GM10248 (cell line): ENCODE results near the gene STXBP4.

Experiments used
- CTCF ChIA-PET: fragments of 300-600 bp; sonication (Branson Sonifier 250); formaldehyde crosslinking; extraction: SDS; loops from one replicate; lab custom pipeline; 2021; ENCODE audit warnings: antibody characterized with exemption; lab: Yijun Ruan, JAX
- POLR2A ChIA-PET: fragments of 350-650 bp; sonication (Branson Sonifier 250); formaldehyde crosslinking; extraction: SDS; loops from one replicate; lab custom pipeline; 2020; ENCODE audit warnings: antibody characterized with exemption; lab: Yijun Ruan, JAX
- DNase-seq: peaks from one replicate; pipeline ENCODE4 v3.0.0; 2012; ENCODE audit errors: extremely low spot score
- TF ChIP-seq, protein P1 (sequence below): IDR thresholded peaks from 2 replicates; pipeline ENCODE4 v1.5.1; 2012; ENCODE audit warnings: mild to moderate bottlenecking, low read depth; ENCODE audit errors: extremely low read depth, missing control alignments, control extremely low read depth

Gene STXBP4

DNA sequence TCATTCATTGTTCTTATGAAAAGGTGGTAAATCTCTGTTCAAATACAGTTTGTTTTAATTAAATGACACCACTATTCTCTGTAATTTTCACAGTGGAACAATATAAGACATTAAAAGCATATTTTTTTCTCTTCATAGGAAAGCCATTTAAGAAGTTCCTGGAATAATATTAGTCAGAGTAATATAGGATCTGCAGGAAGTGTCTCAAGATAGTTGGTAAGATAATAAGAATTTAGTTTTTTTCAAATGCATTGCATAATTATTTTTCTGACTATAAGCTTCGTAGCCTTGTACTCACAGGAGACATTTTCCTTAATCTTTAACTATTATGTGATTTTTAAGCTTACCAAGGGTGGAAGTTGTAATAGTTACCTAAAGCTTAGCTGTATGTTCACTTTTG lies 16.9 kb downstream of the STXBP4 start:
- no peak for DNase-seq
- CTCF ChIA-PET = interaction anchor here (1.1 to 2.0 kb wide), 3 partner anchors 13 to 371 kb away, joined by 3 to 6 read pairs (median 3); no protein-coding TSS in a partner anchor
- POLR2A ChIA-PET = no interaction called here
- TF ChIP-seq, protein P1, sequence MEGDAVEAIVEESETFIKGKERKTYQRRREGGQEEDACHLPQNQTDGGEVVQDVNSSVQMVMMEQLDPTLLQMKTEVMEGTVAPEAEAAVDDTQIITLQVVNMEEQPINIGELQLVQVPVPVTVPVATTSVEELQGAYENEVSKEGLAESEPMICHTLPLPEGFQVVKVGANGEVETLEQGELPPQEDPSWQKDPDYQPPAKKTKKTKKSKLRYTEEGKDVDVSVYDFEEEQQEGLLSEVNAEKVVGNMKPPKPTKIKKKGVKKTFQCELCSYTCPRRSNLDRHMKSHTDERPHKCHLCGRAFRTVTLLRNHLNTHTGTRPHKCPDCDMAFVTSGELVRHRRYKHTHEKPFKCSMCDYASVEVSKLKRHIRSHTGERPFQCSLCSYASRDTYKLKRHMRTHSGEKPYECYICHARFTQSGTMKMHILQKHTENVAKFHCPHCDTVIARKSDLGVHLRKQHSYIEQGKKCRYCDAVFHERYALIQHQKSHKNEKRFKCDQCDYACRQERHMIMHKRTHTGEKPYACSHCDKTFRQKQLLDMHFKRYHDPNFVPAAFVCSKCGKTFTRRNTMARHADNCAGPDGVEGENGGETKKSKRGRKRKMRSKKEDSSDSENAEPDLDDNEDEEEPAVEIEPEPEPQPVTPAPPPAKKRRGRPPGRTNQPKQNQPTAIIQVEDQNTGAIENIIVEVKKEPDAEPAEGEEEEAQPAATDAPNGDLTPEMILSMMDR = no peak

DNA sequence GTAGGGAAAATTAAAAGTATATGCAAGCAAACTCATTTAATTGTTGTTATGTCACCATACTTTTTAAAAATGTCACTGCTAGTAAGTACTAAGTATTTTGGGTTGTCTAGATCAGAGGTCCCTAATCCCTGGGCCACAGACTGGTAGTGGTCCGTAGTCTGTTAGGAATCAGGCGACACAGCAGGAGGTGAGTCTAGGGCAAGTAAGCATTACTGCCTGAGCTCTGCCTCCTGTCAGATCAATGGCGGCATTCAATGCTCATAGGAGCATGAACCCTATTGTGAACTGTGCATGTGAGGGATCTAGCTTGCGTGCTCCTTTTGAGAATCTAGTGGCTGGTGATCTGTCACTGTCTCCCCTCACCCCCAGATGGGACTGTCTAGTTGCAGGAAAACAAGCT lies 21.6 kb downstream of the STXBP4 start:
- no peak for DNase-seq
- ChIA-PET POLR2A (no interaction called here), CTCF (interaction anchor here (0.7 to 9.4 kb wide), 7 partner anchors 15 to 524 kb away, joined by 3 to 109 read pairs (median 26); no protein-coding TSS in a partner anchor)
- TF ChIP-seq, protein P1 = no peak

- POLR2A ChIA-PET = no interaction called here
Observed at GRCh38 chr17:54991567-54991966, 23.0 kb downstream of the STXBP4 start.

GRCh38 chr17:54992797-54993639 lies 24.5 kb downstream of the STXBP4 start:
- POLR2A ChIA-PET = no interaction called here
- TF ChIP-seq, protein P1 = peak; percentile 53
- peak; percentile 44 for DNase-seq
- CTCF ChIA-PET = interaction anchor here (0.6 to 9.4 kb wide), 49 partner anchors 8 to 524 kb away, joined by 3 to 109 read pairs (median 4); partner anchors contain the start of genes COX11, SMIM36 and STXBP4

More at GRCh38 chr17:54991567-54991966, 23.0 kb downstream of the STXBP4 start:
- CTCF ChIA-PET = interaction anchor here (1.3 to 9.4 kb wide), 11 partner anchors 9 to 521 kb away, joined by 3 to 109 read pairs (median 18); no protein-coding TSS in a partner anchor
- TF ChIP-seq, protein P1 = no peak
- no peak for DNase-seq

DNA sequence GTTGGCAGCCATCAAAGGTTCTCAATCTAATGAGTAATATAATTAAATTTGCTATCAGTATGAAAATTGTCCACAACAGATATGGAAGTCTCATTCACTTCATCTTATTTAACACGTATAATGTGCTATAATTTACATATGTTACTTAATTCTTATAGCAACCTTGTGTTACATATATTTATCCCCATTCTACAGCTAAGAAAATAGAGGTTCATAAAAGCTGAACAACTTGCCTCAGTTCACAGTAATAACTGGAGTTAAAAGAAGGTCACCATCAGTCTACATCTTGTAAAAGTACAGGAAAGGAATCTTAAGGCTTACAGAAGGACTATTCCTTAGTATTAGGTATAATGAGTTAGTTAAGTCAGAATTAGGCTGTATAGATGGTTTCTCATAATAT lies 27.9 kb downstream of the STXBP4 start:
- TF ChIP-seq, protein P1 = no peak
- POLR2A ChIA-PET = no interaction called here
- no peak for DNase-seq
- CTCF ChIA-PET = interaction anchor here (1.6 to 9.4 kb wide), 4 partner anchors 8 to 359 kb away, joined by 5 to 109 read pairs (median 40); no protein-coding TSS in a partner anchor

- no peak for DNase-seq
- POLR2A ChIA-PET = no interaction called here
- CTCF ChIA-PET = interaction anchor here (0.8 to 10.6 kb wide), 5 partner anchors 10 to 512 kb away, joined by 3 to 109 read pairs (median 5); no protein-coding TSS in a partner anchor
- TF ChIP-seq, protein P1 = no peak
Observed at GRCh38 chr17:55002458-55002857, 33.9 kb downstream of the STXBP4 start.
